ENCODE data around the gene SEBOX. TPM values are rescaled to one million over a fixed set of nuclear protein-coding genes. Genes with fewer than 3 reads are reported as not detected.

SEBOX gene
- total RNA-seq, 3 donors from 2014 or later: not detected

GRCh38 chr17:28366605-28367004, 1.6 kb upstream of the SEBOX start:
- TF ChIP-seq, protein P1, sequence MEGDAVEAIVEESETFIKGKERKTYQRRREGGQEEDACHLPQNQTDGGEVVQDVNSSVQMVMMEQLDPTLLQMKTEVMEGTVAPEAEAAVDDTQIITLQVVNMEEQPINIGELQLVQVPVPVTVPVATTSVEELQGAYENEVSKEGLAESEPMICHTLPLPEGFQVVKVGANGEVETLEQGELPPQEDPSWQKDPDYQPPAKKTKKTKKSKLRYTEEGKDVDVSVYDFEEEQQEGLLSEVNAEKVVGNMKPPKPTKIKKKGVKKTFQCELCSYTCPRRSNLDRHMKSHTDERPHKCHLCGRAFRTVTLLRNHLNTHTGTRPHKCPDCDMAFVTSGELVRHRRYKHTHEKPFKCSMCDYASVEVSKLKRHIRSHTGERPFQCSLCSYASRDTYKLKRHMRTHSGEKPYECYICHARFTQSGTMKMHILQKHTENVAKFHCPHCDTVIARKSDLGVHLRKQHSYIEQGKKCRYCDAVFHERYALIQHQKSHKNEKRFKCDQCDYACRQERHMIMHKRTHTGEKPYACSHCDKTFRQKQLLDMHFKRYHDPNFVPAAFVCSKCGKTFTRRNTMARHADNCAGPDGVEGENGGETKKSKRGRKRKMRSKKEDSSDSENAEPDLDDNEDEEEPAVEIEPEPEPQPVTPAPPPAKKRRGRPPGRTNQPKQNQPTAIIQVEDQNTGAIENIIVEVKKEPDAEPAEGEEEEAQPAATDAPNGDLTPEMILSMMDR (IDR thresholded peaks at IDR 0.05): no peak
- no peak overlapping the region for H3K4me3 ChIP-seq
- DNase-seq: no peak
- ATAC-seq: no peak
- H3K9me3 ChIP-seq: no peaks in the 10 kb centered on the region
- intact Hi-C loops (cut with DNase I, micrococcal nuclease): no loop called here
- H3K36me3 ChIP-seq (ENCODE audit: low read depth): peaks cover 3% of the 10 kb centered on the region
- peaks cover 1% of the 10 kb centered on the region for H3K4me1 ChIP-seq (ENCODE audit: low read depth)

GRCh38 chr17:28365487-28365886, 488 bp upstream of the SEBOX start:
- intact Hi-C loops (cut with DNase I, micrococcal nuclease): no loop called here
- no peak for DNase-seq

GRCh38 chr17:28363776-28364650, 986 bp downstream of the SEBOX start:
- H3K9me3 ChIP-seq: no peaks in the 10 kb centered on the region
- intact Hi-C loops (cut with DNase I, micrococcal nuclease): no loop called here
- no peak overlapping the region for H3K4me3 ChIP-seq
- no peaks in the 10 kb centered on the region for H3K4me1 ChIP-seq (ENCODE audit: low read depth)
- TF ChIP-seq, protein P1 (IDR thresholded peaks at IDR 0.05): no peak
- peaks cover 11% of the 10 kb centered on the region for H3K36me3 ChIP-seq (ENCODE audit: low read depth)
- DNase-seq: no peak
- no peak for ATAC-seq

More at GRCh38 chr17:28365487-28365886, 488 bp upstream of the SEBOX start:
- no peak for ATAC-seq
- peaks cover 11% of the 10 kb centered on the region for H3K36me3 ChIP-seq (ENCODE audit: low read depth)
- TF ChIP-seq, protein P1 (IDR thresholded peaks at IDR 0.05): no peak
- H3K4me1 ChIP-seq (ENCODE audit: low read depth): no peaks in the 10 kb centered on the region
- no peaks in the 10 kb centered on the region for H3K9me3 ChIP-seq
- no peak overlapping the region for H3K4me3 ChIP-seq

GRCh38 chr17:28363186-28363585, 1.8 kb downstream of the SEBOX start:
- TF ChIP-seq, protein P1 (IDR thresholded peaks at IDR 0.05): no peak
- intact Hi-C loops (cut with DNase I, micrococcal nuclease): no loop called here
- peaks cover 6% of the 10 kb centered on the region for H3K4me1 ChIP-seq (ENCODE audit: low read depth)
- peaks cover 11% of the 10 kb centered on the region for H3K36me3 ChIP-seq (ENCODE audit: low read depth)
- no peak overlapping the region for H3K4me3 ChIP-seq
- no peak for ATAC-seq
- DNase-seq: no peak
- no peaks in the 10 kb centered on the region for H3K9me3 ChIP-seq

- Histone ChIP-seq H3K4me3 (peak overlapping the region; percentile 72), H3K4me1 (ENCODE audit: low read depth) (peaks cover 17% of the 10 kb centered on the region), H3K36me3 (ENCODE audit: low read depth) (peaks cover 11% of the 10 kb centered on the region), H3K9me3 (no peaks in the 10 kb centered on the region)
- ATAC-seq: no peak
- TF ChIP-seq, protein P1 (IDR thresholded peaks at IDR 0.05): no peak
- DNase-seq: no peak
- intact Hi-C loops (cut with DNase I, micrococcal nuclease): no loop called here
Observed at GRCh38 chr17:28357901-28358197, 7.2 kb downstream of the SEBOX start.
